Prostate gland (tissue), 2 donors: Measurements from ENCODE around the gene MED9.

ENCODE experiments used
- POLR2AphosphoS5 ChIP-seq: sonication (generic); formaldehyde crosslinking; IDR thresholded peaks from one replicate; pipeline ENCODE4 v1.6.1; 2017; ENCODE audit warnings: antibody characterized with exemption
- TF ChIP-seq, protein P1 (sequence below), 4 experiments: fragments of 200-600 bp in 2 of 4; fragments of 450-650 bp in 2 of 4; sonication (generic) in 2 of 4; IDR thresholded peaks; 1 replicate in 3 of 4; 2 replicates in 1 of 4; pipeline ENCODE4 v1.5.1; 2016 to 2019; ENCODE audit warnings: antibody characterized with exemption in 4 of 4, mild to moderate bottlenecking in 2 of 4, moderate library complexity in 2 of 4

DNA sequence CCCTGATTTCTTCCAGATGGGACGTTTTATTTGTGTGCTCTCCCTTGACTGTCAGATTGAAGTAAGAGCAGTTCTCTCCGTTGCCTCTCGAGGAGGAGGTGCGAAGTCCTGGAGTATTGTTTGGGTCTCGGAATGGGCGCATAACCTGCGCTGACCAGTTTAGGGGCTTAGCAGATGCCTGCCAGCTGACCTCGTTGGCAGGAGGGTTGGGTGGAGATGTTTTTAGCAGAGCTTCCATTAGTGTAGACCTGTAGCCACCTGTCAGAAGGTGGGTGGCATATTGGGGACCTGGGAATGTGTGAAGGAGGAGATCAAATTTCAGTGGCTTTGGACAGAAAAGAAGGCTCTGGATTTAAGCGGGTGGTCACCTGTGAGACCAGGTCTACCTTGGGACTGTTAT is 15.8 kb downstream of the MED9 start:
- TF ChIP-seq, protein P1, sequence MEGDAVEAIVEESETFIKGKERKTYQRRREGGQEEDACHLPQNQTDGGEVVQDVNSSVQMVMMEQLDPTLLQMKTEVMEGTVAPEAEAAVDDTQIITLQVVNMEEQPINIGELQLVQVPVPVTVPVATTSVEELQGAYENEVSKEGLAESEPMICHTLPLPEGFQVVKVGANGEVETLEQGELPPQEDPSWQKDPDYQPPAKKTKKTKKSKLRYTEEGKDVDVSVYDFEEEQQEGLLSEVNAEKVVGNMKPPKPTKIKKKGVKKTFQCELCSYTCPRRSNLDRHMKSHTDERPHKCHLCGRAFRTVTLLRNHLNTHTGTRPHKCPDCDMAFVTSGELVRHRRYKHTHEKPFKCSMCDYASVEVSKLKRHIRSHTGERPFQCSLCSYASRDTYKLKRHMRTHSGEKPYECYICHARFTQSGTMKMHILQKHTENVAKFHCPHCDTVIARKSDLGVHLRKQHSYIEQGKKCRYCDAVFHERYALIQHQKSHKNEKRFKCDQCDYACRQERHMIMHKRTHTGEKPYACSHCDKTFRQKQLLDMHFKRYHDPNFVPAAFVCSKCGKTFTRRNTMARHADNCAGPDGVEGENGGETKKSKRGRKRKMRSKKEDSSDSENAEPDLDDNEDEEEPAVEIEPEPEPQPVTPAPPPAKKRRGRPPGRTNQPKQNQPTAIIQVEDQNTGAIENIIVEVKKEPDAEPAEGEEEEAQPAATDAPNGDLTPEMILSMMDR (IDR thresholded peaks at IDR 0.05): no peak
- TF ChIP-seq POLR2AphosphoS5: no peak
